ENCODE results near the gene FBN3. TPM values are rescaled to one million over a fixed set of nuclear protein-coding genes. Genes with fewer than 3 reads are reported as not detected.

The FBN3 gene
- total RNA-seq, 1 donor from 2014 or later, result 0.04 TPM

DNA sequence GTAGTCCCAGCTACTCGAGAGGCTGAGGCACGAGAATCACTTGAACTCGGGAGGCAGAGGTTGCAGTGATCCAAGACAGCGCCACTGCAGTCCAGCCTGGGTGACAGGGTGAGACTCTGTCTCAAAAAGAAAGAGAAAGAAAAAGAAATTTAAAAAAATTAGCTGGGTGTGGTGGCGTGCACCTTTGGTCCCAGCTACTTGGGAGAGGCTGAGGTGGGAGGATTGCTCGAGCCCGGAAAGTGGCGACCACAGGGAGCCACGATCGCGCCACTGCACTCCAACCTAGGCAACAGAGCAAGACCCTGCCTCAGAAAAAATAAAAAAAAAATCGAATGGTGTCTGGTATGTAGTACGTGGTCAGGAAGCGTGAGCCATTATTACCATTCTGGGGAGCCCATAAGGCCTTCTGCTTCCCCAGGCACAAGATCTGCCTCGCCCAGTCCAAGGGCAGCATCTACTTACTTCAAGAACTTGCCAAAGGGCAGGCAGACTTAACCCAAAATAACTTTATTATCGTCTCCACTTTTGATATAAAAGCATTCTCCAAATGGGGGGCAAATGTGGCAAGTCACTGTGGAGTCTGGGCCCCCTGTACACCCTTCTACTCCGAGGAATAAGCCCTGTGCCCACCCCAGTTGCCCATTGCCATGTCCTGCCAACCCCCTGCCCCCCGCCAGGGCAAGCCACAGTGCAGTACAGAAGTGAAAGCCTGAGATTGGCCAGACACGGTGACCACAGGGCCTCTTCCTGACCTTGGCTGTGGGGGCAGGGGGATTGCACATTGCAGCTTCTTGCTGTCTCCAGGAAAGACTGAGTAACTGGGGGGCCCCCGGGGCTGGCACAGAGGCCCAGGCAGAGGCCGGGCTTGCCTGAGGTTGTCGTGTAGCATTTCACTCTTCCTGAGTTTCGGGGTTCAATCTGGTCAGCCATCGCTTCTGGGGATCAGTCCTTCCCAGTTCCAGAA, 84.2 kb downstream of the FBN3 start:
- no peaks in the 10 kb centered on the region for H3K36me3 ChIP-seq (ENCODE audit: control insufficient read depth, insufficient read depth, low read length)
- no peaks in the 10 kb centered on the region for H3K27me3 ChIP-seq (ENCODE audit: control insufficient read depth, insufficient read depth, low read length)
- no peak overlapping the region for H3K4me3 ChIP-seq (ENCODE audit: low read depth, low read length)
- DNase-seq (ENCODE audit: low read depth), result no peak
- TF ChIP-seq, protein P1, sequence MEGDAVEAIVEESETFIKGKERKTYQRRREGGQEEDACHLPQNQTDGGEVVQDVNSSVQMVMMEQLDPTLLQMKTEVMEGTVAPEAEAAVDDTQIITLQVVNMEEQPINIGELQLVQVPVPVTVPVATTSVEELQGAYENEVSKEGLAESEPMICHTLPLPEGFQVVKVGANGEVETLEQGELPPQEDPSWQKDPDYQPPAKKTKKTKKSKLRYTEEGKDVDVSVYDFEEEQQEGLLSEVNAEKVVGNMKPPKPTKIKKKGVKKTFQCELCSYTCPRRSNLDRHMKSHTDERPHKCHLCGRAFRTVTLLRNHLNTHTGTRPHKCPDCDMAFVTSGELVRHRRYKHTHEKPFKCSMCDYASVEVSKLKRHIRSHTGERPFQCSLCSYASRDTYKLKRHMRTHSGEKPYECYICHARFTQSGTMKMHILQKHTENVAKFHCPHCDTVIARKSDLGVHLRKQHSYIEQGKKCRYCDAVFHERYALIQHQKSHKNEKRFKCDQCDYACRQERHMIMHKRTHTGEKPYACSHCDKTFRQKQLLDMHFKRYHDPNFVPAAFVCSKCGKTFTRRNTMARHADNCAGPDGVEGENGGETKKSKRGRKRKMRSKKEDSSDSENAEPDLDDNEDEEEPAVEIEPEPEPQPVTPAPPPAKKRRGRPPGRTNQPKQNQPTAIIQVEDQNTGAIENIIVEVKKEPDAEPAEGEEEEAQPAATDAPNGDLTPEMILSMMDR (IDR thresholded peaks at IDR 0.05; ENCODE audit: insufficient read depth, low read length, poor library complexity, severe bottlenecking), result no peak

DNA sequence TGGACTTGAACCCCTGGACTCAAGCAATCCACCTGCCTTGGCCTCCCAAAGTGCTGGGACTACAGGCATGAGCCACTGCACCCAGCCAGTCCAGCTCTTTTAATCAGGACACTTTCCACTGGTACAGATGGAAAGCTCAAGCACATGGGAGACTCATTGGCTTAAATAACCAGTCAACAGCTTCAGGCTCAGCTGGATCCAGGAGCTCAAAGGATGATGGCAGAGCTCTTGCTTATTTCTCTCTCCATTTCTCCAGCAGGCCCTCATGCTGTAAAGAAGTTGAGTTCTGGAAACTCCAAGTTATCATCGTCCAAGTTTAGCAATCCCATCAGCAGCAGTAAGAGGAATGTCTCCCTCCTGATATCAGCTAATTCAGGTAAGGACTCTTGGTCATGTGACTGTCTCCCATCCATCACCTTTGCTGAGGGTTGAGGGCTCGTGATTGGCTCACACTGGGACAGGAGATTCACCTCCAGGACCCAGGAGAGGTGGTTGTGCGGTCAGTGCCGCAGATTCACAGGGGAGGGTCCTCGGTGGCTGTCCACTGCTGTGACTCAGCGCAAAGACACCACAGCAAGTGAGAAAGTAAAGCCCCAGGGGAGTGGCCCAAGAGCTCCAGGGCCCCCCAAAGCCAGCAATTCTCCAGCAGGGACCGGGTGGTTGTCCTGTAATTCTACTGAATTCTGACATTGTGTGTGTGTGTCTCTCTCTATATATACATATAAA, 91.7 kb downstream of the FBN3 start:
- TF ChIP-seq, protein P1 (IDR thresholded peaks at IDR 0.05; ENCODE audit: insufficient read depth, low read length, poor library complexity, severe bottlenecking), result no peak
- Histone ChIP-seq H3K4me3 (ENCODE audit: low read depth, low read length) (no peak overlapping the region), H3K27me3 (ENCODE audit: control insufficient read depth, insufficient read depth, low read length) (no peaks in the 10 kb centered on the region), H3K36me3 (ENCODE audit: control insufficient read depth, insufficient read depth, low read length) (no peaks in the 10 kb centered on the region)
- DNase-seq (ENCODE audit: low read depth), result no peak

DNA sequence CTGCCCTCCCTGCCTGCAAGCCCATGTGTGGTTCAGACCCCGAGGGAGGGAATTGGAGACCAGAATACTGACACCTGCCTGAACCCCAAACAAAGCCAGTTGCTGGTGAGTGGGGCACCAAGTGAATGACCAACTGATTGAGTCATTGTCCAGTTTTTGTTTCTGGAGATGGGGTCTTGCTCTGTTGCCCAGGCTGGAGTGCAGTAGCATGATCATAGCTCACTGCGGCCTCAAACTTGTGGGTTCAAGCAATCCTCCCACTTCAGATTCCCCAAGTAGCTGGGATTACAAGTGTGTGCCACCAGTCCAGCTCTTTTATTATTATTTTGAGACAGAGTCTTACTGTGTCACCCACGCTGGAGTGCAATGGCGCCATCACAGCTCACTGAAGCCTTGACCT, 92.9 kb downstream of the FBN3 start:
- TF ChIP-seq, protein P1 (IDR thresholded peaks at IDR 0.05; ENCODE audit: insufficient read depth, low read length, poor library complexity, severe bottlenecking), result no peak
- H3K4me3 ChIP-seq (ENCODE audit: low read depth, low read length), result no peak overlapping the region
- H3K27me3 ChIP-seq (ENCODE audit: control insufficient read depth, insufficient read depth, low read length), result no peaks in the 10 kb centered on the region
- DNase-seq (ENCODE audit: low read depth), result no peak
- no peaks in the 10 kb centered on the region for H3K36me3 ChIP-seq (ENCODE audit: control insufficient read depth, insufficient read depth, low read length)

DNA sequence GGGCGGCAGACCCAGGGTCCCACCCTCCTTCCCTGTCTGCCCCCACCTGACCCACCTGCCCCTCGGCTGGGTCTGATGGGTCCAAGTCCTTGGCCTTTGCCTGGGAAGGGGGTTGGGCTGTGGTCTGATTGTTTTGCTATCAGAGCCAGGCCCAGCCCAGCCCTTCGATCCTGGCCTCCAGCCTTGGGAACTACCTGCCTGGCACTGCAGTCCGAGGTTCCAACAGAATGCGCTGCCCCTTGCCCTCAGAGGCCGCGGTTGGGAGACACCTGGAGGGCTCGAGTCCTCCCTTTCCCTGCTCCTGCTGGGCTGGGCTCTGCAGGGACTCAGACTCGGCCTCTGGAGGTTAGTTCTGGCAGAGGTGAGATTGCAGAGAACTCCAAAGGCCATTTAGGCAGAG, 95.2 kb downstream of the FBN3 start:
- Histone ChIP-seq H3K27me3 (ENCODE audit: control insufficient read depth, insufficient read depth, low read length) (peaks cover 10% of the 10 kb centered on the region), H3K4me3 (ENCODE audit: low read depth, low read length) (no peak overlapping the region), H3K36me3 (ENCODE audit: control insufficient read depth, insufficient read depth, low read length) (no peaks in the 10 kb centered on the region)
- no peak for DNase-seq (ENCODE audit: low read depth)
- TF ChIP-seq, protein P1 (IDR thresholded peaks at IDR 0.05; ENCODE audit: insufficient read depth, low read length, poor library complexity, severe bottlenecking), result no peak

DNA sequence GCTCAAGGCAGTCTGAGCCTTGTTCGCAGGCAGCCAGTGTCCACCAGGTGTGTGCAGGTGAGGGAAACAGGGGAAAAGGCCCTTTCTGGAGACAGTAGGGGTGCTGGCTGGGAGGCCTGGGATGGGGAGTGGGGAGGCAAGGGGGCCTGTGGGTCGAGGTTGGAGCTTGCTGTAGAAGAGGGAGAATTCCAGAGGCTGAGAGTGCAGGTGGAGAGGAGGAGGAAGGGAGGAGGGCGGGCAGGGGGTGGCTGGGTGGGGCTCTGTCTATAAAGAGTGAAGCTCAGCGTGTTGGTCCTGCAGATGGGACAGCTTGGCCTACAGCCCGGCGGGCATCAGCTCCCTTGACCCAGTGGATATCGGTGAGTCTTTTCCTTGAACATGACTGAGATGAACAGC, 96.9 kb downstream of the FBN3 start, which contains the start of gene CCL25:
CCL25 (plus strand) TSS at position 297 of the 396 bp plus-strand sequence. CDS start 290 bp downstream, outside the sequence.
- Histone ChIP-seq H3K4me3 (ENCODE audit: low read depth, low read length) (no peak within 1 kb of the TSS), H3K27me3 (ENCODE audit: control insufficient read depth, insufficient read depth, low read length) (peaks cover 10% of the 10 kb centered on the region), H3K36me3 (ENCODE audit: control insufficient read depth, insufficient read depth, low read length) (no peaks in the 10 kb centered on the region)
- TF ChIP-seq, protein P1 (IDR thresholded peaks at IDR 0.05; ENCODE audit: insufficient read depth, low read length, poor library complexity, severe bottlenecking), result no peak
- no peak for DNase-seq (ENCODE audit: low read depth)

Measured in kidney epithelial cell (primary cell).